Activated CD4-positive, alpha-beta T cell treated with anti-CD3 and anti-CD28 coated beads for 36 hours (primary cell): ENCODE measurements around the gene SSBP3. TPM values are rescaled to one million over a fixed set of nuclear protein-coding genes. Genes with fewer than 3 reads are reported as not detected.

Source experiments
- ATAC-seq: fragments of 200-7000 bp; cut with Tn5 transposase; one replicate; pipeline ENCODE4 v1.10.0; 2021; ENCODE audit warnings: mild to moderate bottlenecking, moderate library complexity
- CTCF ChIA-PET: fragments of 350-600 bp; sonication (Branson Sonifier 250); formaldehyde crosslinking; loops from one replicate; lab custom pipeline; 2021; ENCODE audit warnings: antibody characterized with exemption; lab: Charles Lee
- POLR2A ChIA-PET: fragments of 350-600 bp; sonication (Branson Sonifier 250); formaldehyde crosslinking; loops from one replicate; lab custom pipeline; 2021; ENCODE audit warnings: antibody characterized with exemption, inconsistent platforms; lab: Charles Lee
- DNase-seq: peaks from one replicate; pipeline ENCODE4 v3.0.0-alpha.2; 2020
- H3K27ac Mint-ChIP-seq: one replicate; pipeline ENCODE4 v1.8.0; 2021; ENCODE audit warnings: mixed read lengths
- H3K27me3 Mint-ChIP-seq: one replicate; pipeline ENCODE4 v1.8.0; 2021; ENCODE audit warnings: mixed read lengths
- H3K36me3 Mint-ChIP-seq: one replicate; pipeline ENCODE4 v1.8.0; 2021; ENCODE audit warnings: low read depth, mixed read lengths
- H3K4me1 Mint-ChIP-seq: one replicate; pipeline ENCODE4 v1.8.0; 2021; ENCODE audit warnings: mixed read lengths
- H3K4me3 Mint-ChIP-seq: one replicate; pipeline ENCODE4 v1.8.0; 2021; ENCODE audit warnings: mild to moderate bottlenecking, moderate library complexity, mixed read lengths
- H3K9me3 Mint-ChIP-seq: one replicate; pipeline ENCODE4 v1.8.0; 2021; ENCODE audit warnings: low read depth, mixed read lengths
- intact Hi-C, 2 experiments: fragments of 100-400 bp; cut with DNase I in 1 of 2; cut with micrococcal nuclease in 1 of 2; formaldehyde crosslinking; loops; one replicate each; pipeline versions ENCODE4 v1.14.2 to v1.15.1; 2022 to 2024; cut with DNase I, micrococcal nuclease
- total RNA-seq, 2 experiments: library from RNA; stranded (reverse); gene quantifications; one replicate each; pipeline ENCODE4 v1.2.3, GENCODE V29; 2021

The SSBP3 gene
- total RNA-seq, 2 experiments from 2014 or later = 40.3 to 64.2 TPM

GRCh38 chr1:54340434-54340833 is 65.8 kb downstream of the SSBP3 start:
- no peak for ATAC-seq
- peaks cover 5% of the 10 kb centered on the region for H3K36me3 Mint-ChIP-seq
- H3K27me3 Mint-ChIP-seq = no peaks in the 10 kb centered on the region
- intact Hi-C loops = no loop called here
- CTCF ChIA-PET = no interaction called here
- no peaks in the 10 kb centered on the region for H3K9me3 Mint-ChIP-seq
- H3K27ac Mint-ChIP-seq = no peak overlapping the region
- DNase-seq = no peak
- POLR2A ChIA-PET = no interaction called here
- no peak overlapping the region for H3K4me3 Mint-ChIP-seq
- H3K4me1 Mint-ChIP-seq = peaks cover 31% of the 10 kb centered on the region

GRCh38 chr1:54339126-54339525 is 67.1 kb downstream of the SSBP3 start:
- no peak overlapping the region for H3K27ac Mint-ChIP-seq
- no peak for ATAC-seq
- H3K27me3 Mint-ChIP-seq = no peaks in the 10 kb centered on the region
- H3K4me1 Mint-ChIP-seq = peaks cover 27% of the 10 kb centered on the region
- ChIA-PET POLR2A (no interaction called here), CTCF (interaction anchor here (0.6 to 1.0 kb wide), 2 partner anchors 21 to 37 kb away, joined by 3 to 4 read pairs; no protein-coding TSS in a partner anchor)
- H3K4me3 Mint-ChIP-seq = no peak overlapping the region
- intact Hi-C loops = no loop called here
- no peak for DNase-seq
- H3K36me3 Mint-ChIP-seq = peaks cover 5% of the 10 kb centered on the region
- H3K9me3 Mint-ChIP-seq = no peaks in the 10 kb centered on the region

- intact Hi-C loops = no loop called here
- POLR2A ChIA-PET = no interaction called here
- Mint-ChIP-seq H3K4me1 (peaks cover 24% of the 10 kb centered on the region), H3K27me3 (no peaks in the 10 kb centered on the region), H3K36me3 (peaks cover 5% of the 10 kb centered on the region), H3K9me3 (no peaks in the 10 kb centered on the region), H3K4me3 (no peak overlapping the region), H3K27ac (no peak overlapping the region)
- ATAC-seq = no peak
- CTCF ChIA-PET = interaction anchor here (1.0 kb wide), 1 partner anchor 20 kb away, joined by 3 read pairs; no protein-coding TSS in a partner anchor
- DNase-seq = no peak
Measured at GRCh38 chr1:54338464-54338863, 67.7 kb downstream of the SSBP3 start.

- DNase-seq (peak; percentile 25), ATAC-seq (peak; percentile 68)
- Mint-ChIP-seq H3K4me3 (no peak overlapping the region), H3K4me1 (peaks cover 29% of the 10 kb centered on the region), H3K9me3 (no peaks in the 10 kb centered on the region), H3K27me3 (no peaks in the 10 kb centered on the region), H3K27ac (no peak overlapping the region), H3K36me3 (peaks cover 5% of the 10 kb centered on the region)
- CTCF ChIA-PET = no interaction called here
- POLR2A ChIA-PET = no interaction called here
- intact Hi-C loops = no loop called here
Measured at GRCh38 chr1:54337928-54338327, 68.3 kb downstream of the SSBP3 start.

- Mint-ChIP-seq H3K4me1 (peaks cover 36% of the 10 kb centered on the region), H3K4me3 (no peak overlapping the region), H3K27me3 (no peaks in the 10 kb centered on the region), H3K36me3 (peaks cover 5% of the 10 kb centered on the region), H3K27ac (no peak overlapping the region), H3K9me3 (no peaks in the 10 kb centered on the region)
- ChIA-PET CTCF (interaction anchor here (0.5 kb wide), 1 partner anchor 245 kb away, joined by 3 read pairs; no protein-coding TSS in a partner anchor), POLR2A (no interaction called here)
- intact Hi-C loops = no loop called here
- no peak for DNase-seq
- ATAC-seq = no peak
Measured at GRCh38 chr1:54337034-54337433, 69.2 kb downstream of the SSBP3 start.

- intact Hi-C loops = no loop called here
- POLR2A ChIA-PET = interaction anchor here (0.7 kb wide), 1 partner anchor 337 kb away, joined by 3 read pairs; no protein-coding TSS in a partner anchor
- Mint-ChIP-seq H3K4me3 (no peak overlapping the region), H3K36me3 (peaks cover 5% of the 10 kb centered on the region), H3K4me1 (peaks cover 40% of the 10 kb centered on the region), H3K27ac (no peak overlapping the region), H3K9me3 (no peaks in the 10 kb centered on the region), H3K27me3 (no peaks in the 10 kb centered on the region)
- DNase-seq (no peak), ATAC-seq (no peak)
- CTCF ChIA-PET = no interaction called here
Measured at GRCh38 chr1:54336116-54336515, 70.1 kb downstream of the SSBP3 start.

GRCh38 chr1:54335755-54336108 is 70.5 kb downstream of the SSBP3 start:
- H3K9me3 Mint-ChIP-seq = no peaks in the 10 kb centered on the region
- H3K27me3 Mint-ChIP-seq = no peaks in the 10 kb centered on the region
- no peak overlapping the region for H3K27ac Mint-ChIP-seq
- DNase-seq (no peak), ATAC-seq (no peak)
- ChIA-PET CTCF (no interaction called here), POLR2A (interaction anchor here (0.7 kb wide), 1 partner anchor 338 kb away, joined by 3 read pairs; no protein-coding TSS in a partner anchor)
- intact Hi-C loops = no loop called here
- peaks cover 43% of the 10 kb centered on the region for H3K4me1 Mint-ChIP-seq
- H3K4me3 Mint-ChIP-seq = no peak overlapping the region
- H3K36me3 Mint-ChIP-seq = peaks cover 5% of the 10 kb centered on the region

GRCh38 chr1:54335011-54335754 is 71.0 kb downstream of the SSBP3 start:
- peaks cover 47% of the 10 kb centered on the region for H3K4me1 Mint-ChIP-seq
- H3K27ac Mint-ChIP-seq = no peak overlapping the region
- peaks cover 5% of the 10 kb centered on the region for H3K36me3 Mint-ChIP-seq
- ChIA-PET POLR2A (interaction anchor here (0.7 kb wide), 1 partner anchor 338 kb away, joined by 3 read pairs; no protein-coding TSS in a partner anchor), CTCF (interaction anchor here (0.9 to 1.2 kb wide), 2 partner anchors 14 to 15 kb away, joined by 3 to 4 read pairs; no protein-coding TSS in a partner anchor)
- ATAC-seq (no peak), DNase-seq (no peak)
- no peaks in the 10 kb centered on the region for H3K9me3 Mint-ChIP-seq
- intact Hi-C loops = no loop called here
- H3K27me3 Mint-ChIP-seq = no peaks in the 10 kb centered on the region
- no peak overlapping the region for H3K4me3 Mint-ChIP-seq

- no peaks in the 10 kb centered on the region for H3K27me3 Mint-ChIP-seq
- peak; percentile 22 for DNase-seq
- H3K4me1 Mint-ChIP-seq = peaks cover 51% of the 10 kb centered on the region
- no peak overlapping the region for H3K4me3 Mint-ChIP-seq
- H3K36me3 Mint-ChIP-seq = peaks cover 5% of the 10 kb centered on the region
- intact Hi-C loops = no loop called here
- no peaks in the 10 kb centered on the region for H3K9me3 Mint-ChIP-seq
- ChIA-PET CTCF (interaction anchor here (0.6 to 0.9 kb wide), 3 partner anchors 17 to 84 kb away, joined by 3 to 4 read pairs (median 4); no protein-coding TSS in a partner anchor), POLR2A (no interaction called here)
- no peak for ATAC-seq
- H3K27ac Mint-ChIP-seq = no peak overlapping the region
Measured at GRCh38 chr1:54332781-54333585, 73.2 kb downstream of the SSBP3 start.

GRCh38 chr1:54331843-54332463 is 74.2 kb downstream of the SSBP3 start:
- ChIA-PET CTCF (no interaction called here), POLR2A (no interaction called here)

GRCh38 chr1:54331091-54331772 is 75.0 kb downstream of the SSBP3 start:
- Mint-ChIP-seq H3K9me3 (no peaks in the 10 kb centered on the region), H3K27ac (no peak overlapping the region), H3K36me3 (no peaks in the 10 kb centered on the region), H3K4me1 (peaks cover 59% of the 10 kb centered on the region), H3K4me3 (no peak overlapping the region), H3K27me3 (no peaks in the 10 kb centered on the region)
- ChIA-PET POLR2A (no interaction called here), CTCF (no interaction called here)
- DNase-seq = no peak
- ATAC-seq = no peak
- intact Hi-C loops = no loop called here

More at GRCh38 chr1:54331843-54332463, 74.2 kb downstream of the SSBP3 start:
- Mint-ChIP-seq H3K4me3 (no peak overlapping the region), H3K27ac (no peak overlapping the region), H3K9me3 (no peaks in the 10 kb centered on the region), H3K4me1 (peaks cover 57% of the 10 kb centered on the region), H3K36me3 (peaks cover 5% of the 10 kb centered on the region), H3K27me3 (no peaks in the 10 kb centered on the region)
- intact Hi-C loops = no loop called here
- no peak for ATAC-seq
- no peak for DNase-seq
